ENCODE data around the gene C14orf119. TPM values are rescaled to one million over a fixed set of nuclear protein-coding genes. Genes with fewer than 3 reads are reported as not detected.
A peak's percentile ranks its signal among the peaks of the same experiment; 100 is the strongest.

Gene C14orf119
- total RNA-seq, 3 donors from 2014 or later (not counting 1 experiment from before 2014, with no cell fraction given): 10.6 to 19.0 (median 14.7) TPM

GRCh38 chr14:23066855-23067744 lies 28.2 kb upstream of the C14orf119 start:
- Mint-ChIP-seq H3K4me1 (peaks cover 27 to 37% of the 10 kb centered on the region in 2 donors), H3K4me3 (no peak overlapping the region), H3K9me3 (no peaks in the 10 kb centered on the region), H3K36me3 (peaks cover 10% of the 10 kb centered on the region), H3K27me3 (ENCODE audit: low read depth in 2 of 2) (no peaks in the 10 kb centered on the region), H3K27ac (no peak overlapping the region)
- ATAC-seq (no peak), DNase-seq (no peak)
- TF ChIP-seq CTCF (IDR thresholded peaks at IDR 0.05): no peak
- no peak overlapping the region for H3K4me3 ChIP-seq (ENCODE audit: low read length)
- H3K36me3 ChIP-seq (ENCODE audit: control insufficient read depth, insufficient read depth, low read length): peaks cover 63% of the 10 kb centered on the region
- H3K27ac ChIP-seq (ENCODE audit: low read length): no peak overlapping the region
- H3K9me3 ChIP-seq (ENCODE audit: control insufficient read depth, insufficient read depth, low read length): no peaks in the 10 kb centered on the region
- peaks cover 28% of the 10 kb centered on the region for H3K4me1 ChIP-seq (ENCODE audit: control insufficient read depth, insufficient read depth, low read length)
- H3K27me3 ChIP-seq (ENCODE audit: control insufficient read depth, insufficient read depth, low read length): no peaks in the 10 kb centered on the region
- 95% methylated on average over 18 of the region's 23 CpGs for WGBS (ENCODE audit: insufficient coverage)
- intact Hi-C loops (cut with micrococcal nuclease): no loop called here

GRCh38 chr14:23067847-23068788 lies 27.2 kb upstream of the C14orf119 start:
- Mint-ChIP-seq H3K27ac (peak overlapping the region; percentile 72 to 78), H3K36me3 (peaks cover 9% of the 10 kb centered on the region), H3K27me3 (ENCODE audit: low read depth in 2 of 2) (no peaks in the 10 kb centered on the region), H3K4me1 (peaks cover 27 to 41% of the 10 kb centered on the region in 2 donors), H3K9me3 (no peaks in the 10 kb centered on the region), H3K4me3 (no peak overlapping the region)
- Histone ChIP-seq H3K27ac (ENCODE audit: low read length) (no peak overlapping the region), H3K4me3 (ENCODE audit: low read length) (no peak overlapping the region), H3K4me1 (ENCODE audit: control insufficient read depth, insufficient read depth, low read length) (peaks cover 29% of the 10 kb centered on the region), H3K27me3 (ENCODE audit: control insufficient read depth, insufficient read depth, low read length) (no peaks in the 10 kb centered on the region), H3K36me3 (ENCODE audit: control insufficient read depth, insufficient read depth, low read length) (peaks cover 63% of the 10 kb centered on the region), H3K9me3 (ENCODE audit: control insufficient read depth, insufficient read depth, low read length) (no peaks in the 10 kb centered on the region)
- intact Hi-C loops (cut with micrococcal nuclease): no loop called here
- TF ChIP-seq CTCF (IDR thresholded peaks at IDR 0.05): no peak
- peak in 1 of 3 donors; percentile 2 for ATAC-seq
- WGBS (ENCODE audit: insufficient coverage): 93% methylated on average over 14 of the region's 14 CpGs
- DNase-seq: no peak

GRCh38 chr14:23068789-23069412 lies 26.4 kb upstream of the C14orf119 start:
- intact Hi-C loops (cut with micrococcal nuclease): loop anchor here (1.0 kb wide), 1 partner anchor 40 kb away; no protein-coding TSS in a partner anchor
- peaks cover 29% of the 10 kb centered on the region for H3K4me1 ChIP-seq (ENCODE audit: control insufficient read depth, insufficient read depth, low read length)
- H3K4me3 ChIP-seq (ENCODE audit: low read length): no peak overlapping the region
- no peak overlapping the region for H3K27ac ChIP-seq (ENCODE audit: low read length)
- Mint-ChIP-seq H3K9me3 (no peaks in the 10 kb centered on the region), H3K27me3 (ENCODE audit: low read depth in 2 of 2) (no peaks in the 10 kb centered on the region), H3K4me3 (peak overlapping the region; percentile 37), H3K4me1 (peaks cover 27 to 41% of the 10 kb centered on the region in 2 donors), H3K27ac (peak overlapping the region; percentile 72 to 78), H3K36me3 (peaks cover 1% of the 10 kb centered on the region)
- H3K36me3 ChIP-seq (ENCODE audit: control insufficient read depth, insufficient read depth, low read length): peaks cover 55% of the 10 kb centered on the region
- 40% methylated on average over 8 of the region's 8 CpGs for WGBS (ENCODE audit: insufficient coverage)
- peak; percentile 99 for TF ChIP-seq CTCF (IDR thresholded peaks at IDR 0.05)
- peak; percentile 55 to 91 for DNase-seq
- H3K9me3 ChIP-seq (ENCODE audit: control insufficient read depth, insufficient read depth, low read length): no peaks in the 10 kb centered on the region
- no peaks in the 10 kb centered on the region for H3K27me3 ChIP-seq (ENCODE audit: control insufficient read depth, insufficient read depth, low read length)
- peak; percentile 82 to 92 (median 84) for ATAC-seq
